Measurements from ENCODE around the gene NPDC1. TPM values are rescaled to one million over a fixed set of nuclear protein-coding genes. Genes with fewer than 3 reads are reported as not detected.

Gene NPDC1
- total and polyA plus RNA-seq, 2 of the 8 experiments (the other 6 are each of a cell fraction or from before 2014, with no cell fraction given): 26.2 to 44.1 TPM

GRCh38 chr9:137046088-137046787 is at the start of gene NPDC1 (continued):
- TF ChIP-seq RAD21 (IDR thresholded peaks at IDR 0.05 in 1 of 2, conservative IDR thresholded peaks at IDR 0.05 in 1 of 2; ENCODE audit: low read depth in 2 of 2, low read length in 2 of 2): peak; percentile 63 to 76
- no peak for TF ChIP-seq JUN (IDR thresholded peaks at IDR 0.05; ENCODE audit: low read depth, low read length)
- TF ChIP-seq JUND (IDR thresholded peaks at IDR 0.05; ENCODE audit: low read length): 0 out of 2 replicates have a peak, but pooled peaks have one; percentile 46
- no peak for TF ChIP-seq POLR2A (IDR thresholded peaks at IDR 0.05; ENCODE audit: control extremely low read depth in 1 of 2, low read depth in 2 of 2, low read length in 2 of 2)
- peak; percentile 96 for TF ChIP-seq KDM4A (IDR thresholded peaks at IDR 0.05; ENCODE audit: low read depth, low read length, severe bottlenecking)
- no peak for TF ChIP-seq FOSL1 (IDR thresholded peaks at IDR 0.05; ENCODE audit: insufficient read depth, low read depth, low read length)
- peak; percentile 65; the same call in 1 of the 2 replicates for TF ChIP-seq YY1 (IDR thresholded peaks at IDR 0.05; ENCODE audit: low read depth, low read length)
- no peak for TF ChIP-seq GTF2F1 (IDR thresholded peaks at IDR 0.05; ENCODE audit: borderline replicate concordance, low read depth, low read length)
- no peak for TF ChIP-seq ZNF274 (IDR thresholded peaks at IDR 0.05; ENCODE audit: borderline replicate concordance, extremely low read depth, low read length)
- peak; percentile 53; the same call in 1 of the 2 replicates for TF ChIP-seq GABPA (IDR thresholded peaks at IDR 0.05; ENCODE audit: borderline replicate concordance, insufficient read depth, low read length)
- no peak for TF ChIP-seq RBBP5 (IDR thresholded peaks at IDR 0.05; ENCODE audit: borderline replicate concordance, low read depth, low read length)
- no peak for TF ChIP-seq RNF2 (IDR thresholded peaks at IDR 0.05; ENCODE audit: borderline replicate concordance, low read depth, low read length, missing control alignments, poor library complexity, severe bottlenecking)
- 0 out of 2 replicates have a peak, but pooled peaks have one; percentile 6 for TF ChIP-seq TAF1 (IDR thresholded peaks at IDR 0.05; ENCODE audit: low read depth, low read length)
- no peak for TF ChIP-seq KDM5A (IDR thresholded peaks at IDR 0.05; ENCODE audit: low read length)
- no peak for TF ChIP-seq USF2 (IDR thresholded peaks at IDR 0.05; ENCODE audit: low read length)
- no peak for TF ChIP-seq CTBP2 (IDR thresholded peaks at IDR 0.05; ENCODE audit: borderline replicate concordance, insufficient read depth, insufficient read length, low read length)
- peak; percentile 68 for TF ChIP-seq MAX (IDR thresholded peaks at IDR 0.05)
- TF ChIP-seq SAP30 (IDR thresholded peaks at IDR 0.05; ENCODE audit: insufficient read depth, insufficient replicate concordance, low read length): no peak
- TF ChIP-seq HDAC2 (IDR thresholded peaks at IDR 0.05; ENCODE audit: borderline replicate concordance in 1 of 2, low read depth in 2 of 2, low read length in 2 of 2): peak; percentile 49 to 72; a peak in 3 of 4 replicates
- no peak for TF ChIP-seq HDAC6 (IDR thresholded peaks at IDR 0.05; ENCODE audit: low read depth, low read length)
- TF ChIP-seq TAF7 (optimal IDR thresholded peaks at IDR 0.05; ENCODE audit: borderline replicate concordance, low read depth, low read length): peak; percentile 25
